Fibroblast of pulmonary artery (primary cell): Measurements from ENCODE around the gene MLX.
A peak's percentile ranks its signal among the peaks of the same experiment; 100 is the strongest.
"Not testable (repeated sequence)": the region's sequence is repeated elsewhere in the genome, so short reads cannot be mapped to it uniquely, and the experiment has no call there.

Source experiments
- DNase-seq: peaks from one replicate; pipeline ENCODE4 v3.0.0-alpha.2; 2010; ENCODE audit warnings: low read depth
- H3K4me3 ChIP-seq: replicated peaks from 2 replicates; pipeline ENCODE4 v1.5.1; 2011; ENCODE audit warnings: low read depth, mild to moderate bottlenecking, control low read depth, low read length, moderate library complexity
- CTCF ChIP-seq: IDR thresholded peaks from 2 replicates; pipeline ENCODE4 v1.5.1; 2011; ENCODE audit warnings: mild to moderate bottlenecking, control low read depth, low read length, inconsistent platforms; ENCODE audit errors: missing control alignments

The MLX gene

GRCh38 chr17:42536372-42537155, 30.3 kb upstream of the MLX start:
- peak; percentile 87 for DNase-seq
- H3K4me3 ChIP-seq = peak overlapping the region; percentile 62
- no peak for TF ChIP-seq CTCF

DNA sequence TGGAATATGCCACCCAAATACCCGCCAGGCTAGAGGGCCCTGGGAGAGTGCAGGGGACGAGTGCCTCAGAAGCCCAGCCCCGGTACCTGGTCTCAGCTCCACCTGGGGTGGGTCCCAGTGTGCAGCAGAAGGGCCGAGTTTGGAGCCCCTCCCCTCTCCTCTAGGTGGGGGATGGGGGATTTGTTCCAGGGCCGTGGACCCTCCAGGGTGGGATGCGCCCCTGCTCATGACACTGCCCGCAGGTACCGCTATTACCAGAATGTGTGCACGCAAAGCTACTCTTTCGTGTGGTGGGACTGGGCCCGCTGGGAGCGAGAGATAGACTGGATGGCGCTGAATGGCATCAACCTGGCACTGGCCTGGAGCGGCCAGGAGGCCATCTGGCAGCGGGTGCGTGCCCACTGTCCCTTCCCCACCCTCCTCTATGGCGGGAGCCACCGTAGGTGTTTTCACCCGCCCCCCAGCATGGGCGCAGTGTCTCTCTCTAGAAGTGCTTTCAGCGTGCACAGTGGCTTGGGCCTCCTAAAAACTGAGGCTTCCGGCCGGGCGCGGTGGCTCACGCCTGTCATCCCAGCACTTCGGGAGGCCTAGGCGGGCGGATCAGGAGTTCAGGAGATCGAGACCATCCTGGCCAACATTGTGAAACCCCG, 29.6 kb upstream of the MLX start:
- DNase-seq = no peak
- H3K4me3 ChIP-seq = peak overlapping the region; percentile 62
- TF ChIP-seq CTCF = no peak

DNA sequence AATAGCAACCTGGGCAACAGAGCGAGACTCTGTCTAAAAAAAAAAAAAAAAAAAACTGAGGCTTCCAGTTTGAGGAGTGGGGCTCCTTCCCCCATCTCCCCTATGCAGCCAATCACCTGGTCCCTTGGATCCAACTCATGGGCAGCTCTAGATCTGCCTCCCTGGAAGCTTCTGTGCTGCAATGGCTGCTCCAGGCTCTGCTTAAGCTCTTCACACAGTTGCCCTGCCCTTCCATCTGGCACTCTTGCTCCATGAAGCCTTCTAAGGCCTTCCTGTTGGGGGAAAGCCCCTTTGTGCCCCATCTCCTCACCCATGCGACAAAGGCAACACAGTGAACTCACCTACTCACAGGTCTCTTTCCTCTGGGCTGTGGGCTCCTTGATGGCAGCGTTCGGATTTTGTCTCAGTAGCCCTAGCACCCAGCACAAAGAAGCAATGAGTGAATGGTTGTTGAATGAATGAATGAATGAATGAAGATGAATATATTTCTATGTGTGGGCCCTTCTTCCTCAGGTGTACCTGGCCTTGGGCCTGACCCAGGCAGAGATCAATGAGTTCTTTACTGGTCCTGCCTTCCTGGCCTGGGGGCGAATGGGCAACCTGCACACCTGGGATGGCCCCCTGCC, 29.0 kb upstream of the MLX start:
- no peak for TF ChIP-seq CTCF
- H3K4me3 ChIP-seq = no peak overlapping the region
- no peak for DNase-seq

DNA sequence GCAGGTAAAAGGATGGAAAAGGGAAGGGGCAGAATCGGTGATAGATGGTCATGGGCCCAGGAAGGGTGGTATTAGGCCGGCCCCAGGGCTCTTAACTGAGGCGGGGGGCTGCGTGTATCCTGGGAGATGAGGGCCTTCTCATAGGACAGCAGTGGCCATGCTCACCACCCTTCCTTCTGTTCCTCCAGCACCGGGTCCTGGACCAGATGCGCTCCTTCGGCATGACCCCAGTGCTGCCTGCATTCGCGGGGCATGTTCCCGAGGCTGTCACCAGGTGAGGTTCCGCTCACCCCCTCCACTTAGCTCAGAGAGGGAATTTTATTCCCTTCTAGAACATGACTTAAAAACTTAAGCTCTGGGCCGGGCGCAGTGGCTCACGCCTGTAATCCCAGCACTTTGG, 28.4 kb upstream of the MLX start:
- no peak overlapping the region for H3K4me3 ChIP-seq
- no peak for TF ChIP-seq CTCF
- DNase-seq = no peak

DNA sequence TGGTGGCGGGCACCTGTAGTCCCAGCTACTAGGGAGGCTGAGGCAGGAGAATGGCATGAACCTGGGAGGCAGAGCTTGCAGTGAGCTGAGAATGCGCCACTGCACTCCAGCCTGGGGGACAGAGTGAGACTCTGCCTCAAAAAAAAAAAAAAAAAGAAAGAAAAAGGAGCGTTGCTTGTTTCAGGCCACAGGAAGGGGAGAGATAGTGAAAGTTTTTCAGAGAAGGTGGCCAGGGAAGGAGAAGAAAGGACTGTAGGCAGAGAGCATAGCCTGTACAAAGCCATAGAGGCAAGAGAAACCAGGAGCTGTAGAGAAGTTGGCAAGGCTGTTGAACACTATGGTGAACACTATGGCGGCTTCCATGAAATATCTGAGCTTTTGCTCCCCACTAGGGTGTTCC, 26.3 kb upstream of the MLX start:
- DNase-seq = not testable (repeated sequence)

DNA sequence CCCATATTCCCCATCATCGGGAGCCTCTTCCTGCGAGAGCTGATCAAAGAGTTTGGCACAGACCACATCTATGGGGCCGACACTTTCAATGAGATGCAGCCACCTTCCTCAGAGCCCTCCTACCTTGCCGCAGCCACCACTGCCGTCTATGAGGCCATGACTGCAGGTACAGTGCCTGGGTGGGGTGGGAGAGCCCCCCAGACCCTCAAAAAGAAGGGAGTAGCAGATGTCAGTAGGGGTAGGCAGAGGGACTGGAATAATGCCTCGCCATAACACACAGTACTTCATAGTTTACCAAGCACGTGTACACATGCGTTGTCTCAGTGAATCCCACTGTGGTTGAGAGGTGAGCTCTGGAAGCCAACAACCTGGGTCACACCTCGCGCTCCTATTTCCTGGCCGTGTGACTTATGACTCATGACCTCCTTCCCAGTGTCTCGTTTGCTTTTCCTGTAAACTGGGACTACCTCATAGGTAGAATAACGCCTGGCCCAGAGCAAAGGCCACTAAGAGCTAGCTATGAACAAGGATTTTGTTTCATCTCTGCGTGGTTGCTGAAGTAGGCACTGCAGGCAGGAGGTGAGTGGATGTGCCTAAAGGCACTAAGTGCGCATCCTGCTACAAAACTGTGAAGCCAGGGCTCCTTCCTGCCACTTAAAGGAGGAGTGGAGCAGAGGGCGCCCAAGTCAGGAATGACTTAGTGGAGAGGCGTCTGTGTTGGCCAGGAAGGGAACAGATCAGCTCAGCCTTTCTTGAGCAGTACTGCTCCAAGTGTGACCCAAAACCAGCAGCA, 25.7 kb upstream of the MLX start:
- no peak overlapping the region for H3K4me3 ChIP-seq
- no peak for TF ChIP-seq CTCF
- no peak for DNase-seq

More for the DNA sequence above, 26.3 kb upstream of the MLX start:
- not testable (repeated sequence) for H3K4me3 ChIP-seq
